GM12864 (cell line): ENCODE results near the gene MACROH2A1.

ENCODE experiments used
- DNase-seq: peaks from one replicate; pipeline ENCODE4 v3.0.0-alpha.2; 2011; ENCODE audit warnings: low read depth
- H3K4me3 ChIP-seq: 2 replicates; pipeline ENCODE4 v1.5.1; 2011; ENCODE audit warnings: mild to moderate bottlenecking, low read depth, low read length, control low read depth
- CTCF ChIP-seq: IDR thresholded peaks from 2 replicates; pipeline ENCODE4 v1.5.1; 2011; ENCODE audit warnings: low read depth, mild to moderate bottlenecking, moderate library complexity, low read length, control low read depth, inconsistent platforms; ENCODE audit errors: missing control alignments

The MACROH2A1 gene

GRCh38 chr5:135402031-135402430, 3.0 kb upstream of the MACROH2A1 start:
- H3K4me3 ChIP-seq: no peak overlapping the region
- DNase-seq: no peak
- no peak for TF ChIP-seq CTCF

GRCh38 chr5:135400866-135401265, 1.8 kb upstream of the MACROH2A1 start:
- DNase-seq: no peak
- no peak overlapping the region for H3K4me3 ChIP-seq
- no peak for TF ChIP-seq CTCF

- peak overlapping the region; percentile 90 for H3K4me3 ChIP-seq
- DNase-seq: no peak
- TF ChIP-seq CTCF: no peak
Observed at GRCh38 chr5:135399794-135400542, 937 bp upstream of the MACROH2A1 start.

DNA sequence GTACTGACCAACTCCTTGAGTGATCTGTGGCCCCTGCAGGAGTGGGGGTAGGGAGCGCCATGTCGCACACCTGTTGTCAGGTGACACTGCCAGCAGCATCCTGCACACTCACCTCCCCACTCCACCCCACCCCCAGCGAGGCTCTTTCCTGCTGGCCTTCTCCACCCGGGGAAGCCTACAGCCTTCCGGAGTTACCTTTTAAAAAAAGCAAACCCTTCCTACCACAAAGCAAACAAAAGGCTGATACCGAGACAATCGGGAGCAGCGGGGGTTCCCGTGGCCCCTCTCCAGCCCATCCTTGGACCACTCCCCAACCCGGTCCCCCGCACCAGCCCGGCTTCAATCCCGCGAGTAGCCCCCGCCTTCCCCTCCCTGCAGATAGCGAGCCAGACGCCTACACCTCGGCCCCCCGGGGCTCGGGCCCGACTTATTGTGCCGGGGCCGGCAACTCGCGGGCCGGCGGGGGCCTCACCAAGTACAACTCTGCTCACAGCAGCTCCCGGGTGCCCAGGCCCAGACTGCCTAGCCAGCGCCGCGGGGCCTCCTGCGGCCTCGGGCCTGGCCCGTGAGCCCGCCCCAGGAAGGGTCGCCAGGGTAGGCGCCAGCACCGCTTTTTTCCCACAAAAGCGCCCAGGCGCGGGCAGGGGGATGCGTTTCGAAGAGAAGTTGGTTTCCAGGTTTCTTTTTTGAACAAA, 724 bp downstream of the MACROH2A1 start:
- DNase-seq: no peak
- H3K4me3 ChIP-seq: peak overlapping the region; percentile 90
- TF ChIP-seq CTCF: no peak

GRCh38 chr5:135397084-135397483, 1.9 kb downstream of the MACROH2A1 start:
- TF ChIP-seq CTCF: no peak
- DNase-seq: no peak
- no peak overlapping the region for H3K4me3 ChIP-seq

DNA sequence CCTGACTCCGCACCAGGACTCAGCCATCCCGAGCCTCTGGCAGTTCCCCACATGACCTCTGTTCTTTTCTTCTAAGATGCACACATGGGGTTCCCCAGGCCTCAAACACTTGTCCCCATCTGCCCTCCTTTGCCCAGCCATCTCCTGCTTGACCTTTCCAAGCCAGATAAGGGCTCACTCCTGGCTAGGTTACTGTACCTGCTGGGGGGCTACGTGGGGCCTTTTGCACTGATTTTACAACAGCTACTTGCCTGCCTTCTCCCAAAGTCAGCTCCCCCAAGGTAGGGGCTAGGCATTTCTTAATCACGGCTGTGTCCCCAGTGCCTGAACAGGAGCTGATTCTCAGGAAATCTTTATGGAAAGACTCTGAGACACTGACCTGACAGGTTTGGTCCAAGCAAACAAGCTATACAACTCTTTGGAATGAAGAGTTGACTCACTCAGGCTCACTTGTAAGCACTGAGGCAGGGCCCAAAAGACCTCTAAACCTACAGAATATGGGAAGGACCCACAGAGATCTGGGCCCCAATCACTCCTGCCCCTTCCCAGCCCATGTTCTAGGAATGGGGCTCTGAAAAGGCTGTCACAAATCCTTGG, 2.5 kb downstream of the MACROH2A1 start:
- no peak for TF ChIP-seq CTCF
- H3K4me3 ChIP-seq: no peak overlapping the region
- no peak for DNase-seq
